HG02970 (cell line): ENCODE data around the gene OPN1SW.

Experiments used
- ATAC-seq: cut with Tn5 transposase; IDR thresholded peaks from one replicate; pipeline ENCODE4 v1.9.1; 2021; ENCODE audit warnings: mild to moderate bottlenecking, moderate library complexity, moderate number of reproducible peaks; ENCODE audit not compliant: unreplicated experiment, low FRiP score

OPN1SW gene

DNA sequence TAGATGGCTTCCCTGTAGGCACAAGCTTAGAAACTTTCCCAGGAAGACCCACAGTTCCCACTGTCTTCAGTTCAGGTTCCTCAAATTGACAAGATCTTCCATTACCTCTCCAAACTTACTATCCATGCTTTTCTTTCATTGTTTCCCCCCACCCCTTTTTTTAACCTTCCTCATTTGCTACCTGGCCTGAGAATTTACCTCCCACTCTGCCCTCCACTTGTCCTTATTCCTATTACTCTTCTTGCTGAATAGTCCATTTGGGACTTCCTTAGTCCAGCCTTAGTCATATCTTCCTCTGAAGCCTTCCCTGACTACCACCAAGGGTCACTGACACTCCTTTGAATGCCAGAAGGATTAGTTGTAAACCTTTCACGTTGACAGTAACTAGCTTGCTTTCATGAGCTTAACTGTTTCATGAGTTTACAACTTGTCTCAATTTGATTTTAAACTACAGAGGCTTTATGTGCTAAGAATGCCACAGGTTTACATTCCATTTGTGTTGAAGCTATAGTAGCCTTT is 37.7 kb downstream of the OPN1SW start:
- ATAC-seq, result no peak

- ATAC-seq, result no peak
Observed at GRCh38 chr7:128737441-128737840, 38.2 kb downstream of the OPN1SW start.

DNA sequence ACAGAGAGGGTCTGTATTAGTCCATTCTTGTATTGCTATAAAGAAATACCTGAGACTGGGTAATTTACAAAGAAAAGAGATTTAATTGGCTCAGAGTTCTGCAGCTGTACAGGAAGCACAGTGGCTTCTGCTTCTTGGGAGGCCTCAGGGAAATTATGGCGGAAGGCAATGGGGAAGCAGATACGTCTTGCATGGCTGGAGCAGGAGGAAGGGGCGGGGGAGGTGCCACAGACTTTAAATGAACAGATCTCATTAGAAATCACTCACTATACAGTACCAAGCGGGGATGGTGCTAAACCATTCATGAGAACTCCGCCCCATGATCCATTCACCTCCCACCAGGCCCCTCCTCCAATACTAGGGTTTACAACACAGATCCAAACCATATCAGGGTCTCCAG is 40.2 kb downstream of the OPN1SW start:
- ATAC-seq, result no peak

DNA sequence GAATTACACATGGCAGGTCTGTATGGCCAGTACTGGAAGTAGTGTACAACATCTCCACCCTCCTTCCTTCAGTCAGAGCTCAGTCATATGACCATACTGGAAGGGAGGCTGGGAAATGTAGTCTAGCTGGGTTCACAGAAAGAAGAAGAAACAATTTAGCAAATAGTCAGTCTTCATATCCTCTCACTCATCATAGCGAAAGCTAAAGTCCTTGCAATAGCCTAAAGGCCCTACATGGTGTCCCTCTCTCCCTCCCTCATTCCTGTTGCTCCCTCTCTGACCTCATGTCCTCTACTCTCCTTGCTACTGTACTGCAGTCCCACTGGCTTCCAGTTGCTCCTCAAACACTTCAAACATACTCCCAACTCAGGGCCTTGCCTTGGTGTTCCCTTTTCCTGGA is 40.7 kb downstream of the OPN1SW start:
- no peak for ATAC-seq

DNA sequence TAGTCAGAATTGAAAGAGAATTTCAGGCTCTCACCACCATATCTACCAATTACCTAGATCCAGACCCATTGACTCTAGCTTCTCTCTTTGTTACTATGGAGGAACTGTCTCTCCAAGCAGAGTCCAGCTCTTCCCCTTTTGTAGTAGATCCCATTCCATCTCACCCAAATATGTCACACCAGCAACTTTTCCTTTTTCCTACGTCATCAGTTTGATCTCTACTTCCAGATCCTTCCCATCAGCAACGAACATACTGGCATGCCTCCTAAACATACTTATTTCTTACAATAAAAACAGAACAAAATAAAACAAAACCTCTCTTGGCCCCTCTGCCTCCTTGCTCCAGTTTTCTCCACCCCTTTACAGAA is 42.3 kb downstream of the OPN1SW start:
- no peak for ATAC-seq

DNA sequence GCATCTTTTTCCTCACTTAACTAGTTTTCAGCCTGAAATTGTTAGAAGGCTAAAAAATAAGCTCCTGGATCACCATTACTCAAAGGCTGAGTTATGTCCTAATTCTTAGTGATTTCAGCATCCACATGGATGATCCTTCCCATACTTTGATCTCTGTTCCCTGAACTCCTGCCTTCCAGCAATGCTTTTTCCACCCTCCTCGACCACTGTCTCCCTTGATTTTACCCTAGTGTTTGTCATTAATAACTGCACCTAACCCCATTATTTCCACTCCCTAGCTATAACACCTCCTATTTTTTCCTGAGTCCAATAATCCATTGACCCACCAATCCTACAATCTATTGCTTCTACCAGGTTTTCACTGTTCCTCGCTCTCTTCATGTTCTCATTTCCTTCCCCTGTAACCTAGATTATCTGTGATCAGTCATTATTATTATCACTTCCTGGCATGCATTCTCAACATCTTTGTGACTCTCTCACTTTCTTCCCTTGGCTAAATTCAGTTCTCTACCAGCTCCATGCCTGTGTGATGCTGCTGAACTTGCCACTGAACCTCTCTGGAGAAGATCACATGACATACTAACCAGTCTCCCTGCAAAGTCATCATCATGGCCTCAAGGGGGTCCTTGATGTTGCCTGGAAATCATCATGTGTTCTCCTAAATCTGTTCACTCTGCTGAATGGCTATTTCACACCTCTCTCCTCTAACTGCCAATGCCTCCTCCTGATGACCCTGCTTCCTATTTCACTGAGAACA is 42.9 kb downstream of the OPN1SW start:
- no peak for ATAC-seq

GRCh38 chr7:128731184-128731583 is 44.4 kb downstream of the OPN1SW start:
- no peak for ATAC-seq

DNA sequence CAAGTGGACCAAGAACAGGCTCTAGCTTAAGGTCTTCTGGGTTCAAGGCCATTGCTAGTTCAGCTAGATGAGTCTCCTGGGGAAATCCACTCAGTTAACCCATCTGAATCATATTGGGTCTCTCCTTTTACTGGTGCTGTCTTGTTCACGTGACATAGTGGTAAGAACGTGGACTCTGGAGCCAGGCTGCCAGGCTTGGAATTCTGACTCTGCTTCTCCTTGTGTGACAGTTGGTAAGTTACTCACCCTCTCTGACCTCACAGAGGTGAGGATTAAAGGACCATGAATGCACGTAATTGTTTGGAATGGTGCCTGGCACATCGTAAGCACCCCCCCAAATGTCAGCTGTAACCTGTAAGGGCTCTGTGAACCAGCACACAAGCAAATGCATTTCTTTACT is 46.1 kb downstream of the OPN1SW start:
- no peak for ATAC-seq

DNA sequence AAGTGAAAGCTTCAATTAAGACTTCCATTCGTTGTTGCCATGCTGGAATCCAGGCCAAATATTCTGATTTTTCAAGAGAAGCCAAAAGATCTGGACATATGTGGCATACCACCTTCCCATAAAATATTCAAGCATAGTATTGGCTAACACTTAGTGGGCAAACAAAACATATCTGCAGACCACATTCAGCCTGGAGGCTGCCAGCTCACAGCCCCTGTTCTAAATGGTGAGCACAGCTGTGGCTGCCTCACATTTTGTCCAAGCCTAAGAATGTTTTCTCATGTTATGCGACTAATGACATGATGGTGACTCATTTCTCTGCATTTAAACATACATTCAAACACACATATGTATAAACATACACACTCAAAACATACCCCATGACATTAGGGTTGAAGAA is 47.0 kb downstream of the OPN1SW start:
- ATAC-seq, result no peak

GRCh38 chr7:128727239-128727638 is 48.4 kb downstream of the OPN1SW start:
- ATAC-seq, result no peak

GRCh38 chr7:128726737-128727072 is 48.9 kb downstream of the OPN1SW start:
- ATAC-seq, result no peak

GRCh38 chr7:128726059-128726736 is 49.4 kb downstream of the OPN1SW start:
- no peak for ATAC-seq

DNA sequence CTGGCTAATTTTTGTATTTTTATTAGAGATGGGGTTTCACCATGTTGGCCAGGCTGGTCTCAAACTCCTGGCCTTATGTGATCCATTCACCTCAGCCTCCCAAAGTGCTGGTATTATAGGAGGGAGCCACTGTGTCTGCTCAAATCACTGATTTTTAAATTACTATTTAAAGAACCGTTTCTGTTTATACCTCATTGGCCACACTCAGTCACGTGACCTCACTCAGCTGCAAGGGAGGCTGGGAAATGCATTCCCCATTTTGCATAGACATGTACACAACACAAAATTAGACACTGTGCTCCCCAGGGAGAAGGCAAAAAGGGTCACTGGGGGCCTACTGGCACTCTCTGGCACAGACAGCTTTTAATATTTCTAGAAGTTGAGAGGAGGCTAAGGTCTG is 50.1 kb downstream of the OPN1SW start:
- no peak for ATAC-seq

DNA sequence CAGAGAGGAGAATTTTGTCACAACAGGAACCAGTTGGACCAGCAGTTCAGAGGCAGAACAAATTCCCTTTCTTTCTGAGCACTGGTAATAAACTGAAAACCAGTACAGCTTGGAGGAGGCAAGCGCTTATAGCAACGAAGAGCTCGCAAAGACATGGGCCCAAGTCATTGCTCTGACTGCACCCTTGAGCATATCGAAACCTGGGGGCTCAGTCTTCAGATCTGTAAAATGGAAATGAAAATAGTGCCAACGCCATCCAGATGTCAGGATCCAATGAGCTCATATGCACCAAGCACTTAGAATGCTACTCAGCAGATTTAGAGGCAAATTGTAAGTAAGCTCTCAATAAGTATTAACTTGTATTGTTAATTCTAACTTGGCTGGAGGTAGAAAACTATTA is 50.9 kb downstream of the OPN1SW start:
- ATAC-seq, result no peak
